ENCODE results near the gene PGBD4.
A peak's percentile ranks its signal among the peaks of the same experiment; 100 is the strongest.
"Not testable (repeated sequence)": the region's sequence is repeated elsewhere in the genome, so short reads cannot be mapped to it uniquely, and the experiment has no call there.

Gene PGBD4

DNA sequence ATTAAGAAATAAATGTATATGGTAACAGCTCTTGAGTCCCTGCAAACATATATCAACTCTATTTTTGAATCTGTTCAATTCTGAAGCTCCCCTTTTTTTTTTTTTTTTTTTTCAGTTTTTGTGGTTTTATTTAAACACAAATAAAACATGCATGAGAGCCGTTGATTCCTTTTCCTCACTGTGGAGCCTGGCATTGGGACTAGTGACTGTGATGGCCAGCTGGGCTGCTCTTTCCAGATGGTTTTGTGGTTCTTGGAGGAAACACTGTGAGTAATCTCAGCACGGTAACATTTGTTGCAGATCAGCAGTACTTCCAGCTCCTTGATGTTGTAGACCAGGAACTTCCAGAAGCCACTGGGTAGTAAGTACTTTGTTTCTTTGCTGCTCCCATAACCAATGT is 16.1 kb upstream of the PGBD4 start:
- no peak for TF ChIP-seq GATA1 (IDR thresholded peaks at IDR 0.05; ENCODE audit: low read depth, low read length)
- TF ChIP-seq POLR2A (IDR thresholded peaks at IDR 0.05; ENCODE audit: low read length), result no peak
- DNase-seq, result no peak

DNA sequence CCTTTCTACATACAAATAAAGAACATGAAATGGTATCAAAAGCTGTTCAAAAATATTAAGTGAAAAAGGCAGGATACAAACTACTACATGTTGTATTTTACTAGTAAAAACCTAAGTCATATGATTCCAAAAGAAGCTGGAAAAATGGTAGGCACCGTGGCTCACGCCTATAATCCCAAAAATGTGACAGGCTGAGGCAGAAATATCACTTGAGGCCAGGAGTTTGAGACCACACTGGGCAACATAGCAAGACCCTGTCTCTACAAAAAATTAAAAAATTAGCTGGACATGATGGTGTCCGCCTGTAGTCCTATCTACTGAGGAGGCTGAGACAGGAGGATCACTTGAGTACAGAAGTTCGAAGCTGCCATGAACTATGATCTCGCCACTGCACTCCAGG is 2.0 kb upstream of the PGBD4 start:
- TF ChIP-seq POLR2A (IDR thresholded peaks at IDR 0.05; ENCODE audit: low read length), result no peak
- no peak for TF ChIP-seq GATA1 (IDR thresholded peaks at IDR 0.05; ENCODE audit: low read depth, low read length)

DNA sequence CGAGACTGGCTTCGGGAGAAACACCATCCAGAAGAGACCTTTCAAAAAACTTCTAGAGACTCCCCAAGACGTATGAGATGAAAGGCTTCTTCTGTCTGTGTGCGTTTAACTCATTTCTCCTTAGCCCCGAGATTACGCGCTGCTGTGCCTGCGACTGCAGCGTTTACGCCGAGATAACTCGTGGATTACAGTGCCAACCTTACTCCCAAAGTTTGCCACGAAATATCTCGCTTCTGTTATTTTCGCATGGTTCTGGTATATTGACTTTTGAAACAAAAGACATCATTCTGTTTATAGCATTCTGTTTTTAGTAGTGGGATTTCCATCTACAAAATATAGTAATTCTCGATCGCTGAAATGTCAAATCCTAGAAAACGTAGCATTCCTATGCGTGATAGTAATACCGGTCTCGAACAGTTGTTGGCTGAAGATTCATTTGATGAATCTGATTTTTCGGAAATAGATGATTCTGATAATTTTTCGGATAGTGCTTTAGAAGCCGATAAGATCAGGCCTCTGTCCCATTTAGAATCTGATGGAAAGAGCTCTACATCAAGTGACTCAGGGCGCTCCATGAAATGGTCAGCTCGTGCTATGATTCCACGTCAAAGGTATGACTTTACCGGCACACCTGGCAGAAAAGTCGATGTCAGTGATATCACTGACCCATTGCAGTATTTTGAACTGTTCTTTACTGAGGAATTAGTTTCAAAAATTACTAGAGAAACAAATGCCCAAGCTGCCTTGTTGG is 467 bp downstream of the PGBD4 start:
- TF ChIP-seq GATA1 (IDR thresholded peaks at IDR 0.05; ENCODE audit: low read depth, low read length) (no peak), POLR2A (IDR thresholded peaks at IDR 0.05; ENCODE audit: low read length) (peak; percentile 40)
- DNase-seq, result no peak

More for the DNA sequence above, 2.0 kb upstream of the PGBD4 start:
- DNase-seq, result no peak

DNA sequence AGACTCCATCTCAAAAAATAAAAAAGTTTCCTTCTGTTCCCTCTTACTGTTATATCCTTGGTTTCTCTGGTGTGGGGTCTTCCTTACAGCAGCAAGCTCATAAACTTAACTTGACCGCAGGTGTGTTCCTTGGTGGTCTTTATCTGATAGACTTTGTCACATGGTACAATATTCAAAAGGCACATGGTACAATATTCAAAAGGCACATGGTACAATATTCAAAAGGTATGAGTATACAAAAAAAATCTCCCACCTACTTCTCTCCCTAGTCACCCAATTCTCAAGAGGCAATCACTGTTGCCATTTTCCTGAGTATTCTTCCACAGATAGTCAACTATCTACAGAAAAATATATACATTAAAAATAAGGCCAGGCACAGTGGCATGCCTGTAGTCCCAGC is 4.5 kb downstream of the PGBD4 start:
- TF ChIP-seq POLR2A (IDR thresholded peaks at IDR 0.05; ENCODE audit: low read length) (no peak), GATA1 (IDR thresholded peaks at IDR 0.05; ENCODE audit: low read depth, low read length) (no peak)

DNA sequence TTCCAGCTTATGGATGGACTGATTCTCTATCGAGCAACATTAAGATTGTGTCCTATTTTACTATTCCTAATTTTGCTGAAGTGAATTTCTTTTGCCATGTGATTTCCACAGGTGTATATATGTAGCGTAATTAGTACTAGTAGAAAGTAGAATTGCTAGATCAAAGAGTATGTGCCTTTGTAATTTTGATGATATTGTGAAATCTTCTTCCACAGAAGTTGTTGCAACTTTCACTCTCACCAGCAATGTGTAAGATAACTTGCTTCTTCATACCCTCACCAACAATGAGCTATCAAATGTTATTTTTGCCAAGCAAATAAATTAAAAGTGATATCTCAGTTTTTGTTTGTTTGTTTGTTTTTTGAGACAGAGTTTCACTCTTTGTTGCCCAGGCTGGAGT is 5.4 kb downstream of the PGBD4 start:
- DNase-seq, result no peak
- TF ChIP-seq POLR2A (IDR thresholded peaks at IDR 0.05; ENCODE audit: low read length) (no peak), GATA1 (IDR thresholded peaks at IDR 0.05; ENCODE audit: low read depth, low read length) (no peak)

More for the DNA sequence above, 4.5 kb downstream of the PGBD4 start:
- no peak for DNase-seq

DNA sequence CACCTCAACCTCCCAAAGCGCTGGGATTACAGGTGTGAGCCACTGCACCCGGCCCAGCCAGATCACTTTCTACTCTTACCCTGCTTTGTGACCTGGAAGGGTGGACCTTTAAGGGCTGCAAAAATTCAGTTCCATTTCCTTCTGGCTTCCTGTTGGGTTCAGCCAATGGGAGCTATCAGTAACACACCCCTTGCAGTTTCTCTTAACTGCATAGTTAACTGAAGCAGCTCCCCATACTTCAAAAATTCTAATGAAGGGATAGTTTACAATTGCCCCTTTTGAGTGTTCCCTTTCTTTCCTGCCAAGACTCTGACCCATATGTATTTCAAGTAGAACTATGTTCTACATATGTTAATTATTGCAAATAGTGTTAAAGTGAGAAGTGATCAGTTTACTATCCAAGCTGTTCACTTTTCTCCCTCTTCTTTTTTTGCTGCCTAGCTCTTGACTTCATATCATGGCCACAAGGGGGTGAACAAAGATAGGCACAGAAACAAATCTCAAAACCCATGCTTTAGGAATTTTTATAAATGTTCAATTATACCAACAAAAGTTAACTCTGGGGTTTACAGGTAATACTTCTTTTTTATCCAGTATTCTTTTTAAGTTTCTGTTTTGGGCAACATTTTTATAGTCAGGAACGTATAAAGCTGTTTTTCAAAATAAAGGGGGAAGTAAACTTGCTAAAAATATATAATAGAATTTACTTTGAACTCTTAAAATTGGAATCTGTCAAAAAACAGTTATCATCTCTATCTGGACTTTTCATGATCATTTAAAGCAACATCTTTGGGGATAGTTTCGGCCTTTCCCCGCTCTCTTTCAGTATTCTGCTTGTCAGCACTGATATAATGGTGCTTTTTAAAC is 8.1 kb downstream of the PGBD4 start:
- TF ChIP-seq POLR2A (IDR thresholded peaks at IDR 0.05; ENCODE audit: low read length) (no peak), GATA1 (IDR thresholded peaks at IDR 0.05; ENCODE audit: low read depth, low read length) (no peak)
- peak; percentile 46 to 54 for DNase-seq

DNA sequence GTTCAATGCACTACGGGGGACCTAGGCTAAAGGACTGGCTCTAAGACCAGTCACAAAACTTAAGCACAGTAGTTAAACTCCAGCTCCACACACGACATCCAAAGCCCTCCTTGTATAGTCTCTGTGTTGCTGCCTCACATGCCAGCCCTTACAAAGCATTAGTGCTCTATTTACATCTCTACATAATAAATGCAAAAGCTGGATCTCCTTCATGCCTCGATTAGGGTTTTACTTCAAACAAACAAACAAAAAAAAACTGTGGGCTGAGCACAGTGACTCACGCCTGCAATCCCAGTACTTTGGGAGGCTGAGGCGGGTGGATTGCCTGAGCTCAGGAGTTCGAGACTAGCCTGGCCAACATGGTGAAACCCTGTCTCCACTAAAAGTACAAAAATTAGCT is 9.6 kb downstream of the PGBD4 start:
- no peak for TF ChIP-seq GATA1 (IDR thresholded peaks at IDR 0.05; ENCODE audit: low read depth, low read length)
- no peak for TF ChIP-seq POLR2A (IDR thresholded peaks at IDR 0.05; ENCODE audit: low read length)
- DNase-seq, result no peak

DNA sequence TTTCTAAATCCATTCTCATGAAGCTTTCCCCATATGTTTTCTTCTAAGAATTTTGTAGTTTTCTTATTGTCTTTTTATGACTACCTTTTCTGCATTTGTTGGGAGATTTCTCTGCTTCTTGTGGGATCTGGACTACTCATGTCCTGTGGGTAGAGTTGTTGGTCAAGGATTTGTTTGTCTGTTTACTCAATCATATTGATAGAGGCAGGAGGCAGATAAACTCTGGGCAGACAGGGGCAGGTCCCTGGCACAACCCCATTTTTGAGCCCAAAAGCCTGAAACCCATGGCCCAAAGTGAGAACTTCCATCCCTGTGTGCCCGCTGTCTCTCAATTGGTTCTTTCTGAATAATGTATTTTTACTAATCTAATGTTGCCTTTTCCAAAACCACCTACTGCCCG is 12.3 kb downstream of the PGBD4 start:
- no peak for DNase-seq
- TF ChIP-seq POLR2A (IDR thresholded peaks at IDR 0.05; ENCODE audit: low read length) (no peak), GATA1 (IDR thresholded peaks at IDR 0.05; ENCODE audit: low read depth, low read length) (no peak)

DNA sequence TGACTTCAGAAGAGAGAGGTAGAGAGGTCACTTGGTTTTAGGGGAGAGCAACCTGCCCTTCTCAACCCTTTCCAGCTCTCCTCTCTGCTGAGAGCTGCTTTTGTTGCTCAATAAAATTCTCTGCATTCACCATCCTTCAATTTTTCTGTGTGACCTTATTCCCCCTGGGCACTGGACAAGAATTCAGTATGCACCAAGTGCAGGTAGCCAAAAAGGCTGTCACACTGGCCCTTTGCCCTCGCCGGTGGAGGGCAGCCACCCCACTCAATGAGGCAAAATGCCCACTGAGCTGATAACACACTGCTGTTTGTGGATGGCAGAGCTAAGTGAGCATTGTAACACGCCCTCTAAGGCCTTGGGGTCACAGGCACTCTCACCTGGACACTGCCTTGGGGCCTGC is 12.9 kb downstream of the PGBD4 start:
- no peak for DNase-seq
- TF ChIP-seq GATA1 (IDR thresholded peaks at IDR 0.05; ENCODE audit: low read depth, low read length) (no peak), POLR2A (IDR thresholded peaks at IDR 0.05; ENCODE audit: low read length) (no peak)

DNA sequence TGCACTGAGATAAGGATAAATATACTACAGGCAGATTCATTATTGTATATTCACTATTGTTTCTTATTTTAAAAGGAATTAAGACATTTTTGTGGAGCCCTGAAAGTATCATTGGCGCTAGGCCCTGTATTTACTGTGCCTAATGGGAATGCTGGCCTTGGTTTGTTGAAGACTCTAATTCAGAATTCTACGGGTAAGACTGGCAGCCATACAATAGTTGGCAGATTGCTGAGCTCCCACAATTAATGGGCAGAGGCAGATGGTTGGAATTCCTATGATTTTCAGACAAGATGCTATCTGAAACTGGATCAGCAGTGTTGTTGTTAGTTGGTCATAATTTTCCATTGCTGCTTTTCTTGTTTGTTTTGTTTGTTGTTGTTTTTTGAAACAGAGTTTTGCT is 14.7 kb downstream of the PGBD4 start:
- no peak for DNase-seq
- TF ChIP-seq GATA1 (IDR thresholded peaks at IDR 0.05; ENCODE audit: low read depth, low read length) (no peak), POLR2A (IDR thresholded peaks at IDR 0.05; ENCODE audit: low read length) (no peak)

DNA sequence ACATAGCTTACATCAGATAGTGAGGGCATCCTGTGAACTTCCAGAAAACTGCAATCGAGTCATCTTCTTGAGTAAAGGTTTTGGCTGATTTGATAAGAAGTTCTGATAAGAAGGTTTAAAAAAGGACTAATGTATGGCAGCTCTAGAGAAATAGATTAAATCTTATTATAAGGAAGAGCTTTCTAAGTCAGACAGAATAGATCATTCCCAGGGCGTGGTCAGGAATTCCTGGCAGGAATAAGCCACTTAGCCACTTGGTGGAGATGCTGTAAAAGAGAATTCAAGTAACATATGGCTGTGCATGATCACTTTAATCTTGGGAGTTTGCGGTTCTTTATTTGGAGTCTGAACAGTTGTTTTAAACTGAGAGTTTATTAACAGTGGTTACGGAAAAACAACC is 17.4 kb downstream of the PGBD4 start:
- TF ChIP-seq POLR2A (IDR thresholded peaks at IDR 0.05; ENCODE audit: low read length) (no peak), GATA1 (IDR thresholded peaks at IDR 0.05; ENCODE audit: low read depth, low read length) (no peak)
- no peak for DNase-seq

DNA sequence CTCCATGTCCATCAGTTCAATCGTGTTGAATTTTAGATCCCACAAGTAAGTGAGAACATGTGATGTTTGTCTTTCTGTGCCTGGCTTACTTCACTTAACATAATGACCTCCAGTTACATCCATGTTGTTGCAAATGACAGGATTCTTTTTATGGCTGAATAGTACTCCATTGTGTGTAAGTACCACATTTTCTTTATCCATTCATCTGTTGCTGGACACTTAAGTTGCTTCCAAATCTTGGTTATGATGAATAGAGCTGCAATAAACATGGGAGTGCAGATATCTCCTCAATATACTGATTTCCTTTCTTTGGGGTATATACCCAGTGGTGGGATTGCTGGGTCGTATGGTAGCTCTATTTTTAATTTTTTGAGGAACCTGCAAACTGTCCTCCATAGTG is 18.5 kb downstream of the PGBD4 start:
- DNase-seq, result not testable (repeated sequence)

DNA sequence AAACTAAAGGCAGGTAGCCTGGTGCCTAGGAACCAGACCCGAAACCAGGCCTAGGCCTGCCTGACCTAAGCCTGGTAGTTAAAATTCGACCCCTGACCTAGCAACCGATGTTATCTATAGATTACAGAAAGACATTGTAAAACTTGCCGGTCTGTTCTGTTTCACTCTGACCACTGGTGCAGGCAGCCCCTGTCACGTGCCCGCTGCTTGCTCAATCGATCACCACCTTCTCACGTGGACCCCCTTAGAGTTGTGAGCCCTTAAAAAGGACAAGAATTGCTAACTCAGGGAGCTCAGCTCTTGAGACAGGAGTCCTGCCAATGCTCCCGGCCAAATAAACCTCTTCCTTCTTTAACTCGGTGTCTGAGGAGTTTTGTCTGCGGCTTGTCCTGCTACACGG is 19.9 kb downstream of the PGBD4 start:
- DNase-seq, result not testable (repeated sequence)

DNA sequence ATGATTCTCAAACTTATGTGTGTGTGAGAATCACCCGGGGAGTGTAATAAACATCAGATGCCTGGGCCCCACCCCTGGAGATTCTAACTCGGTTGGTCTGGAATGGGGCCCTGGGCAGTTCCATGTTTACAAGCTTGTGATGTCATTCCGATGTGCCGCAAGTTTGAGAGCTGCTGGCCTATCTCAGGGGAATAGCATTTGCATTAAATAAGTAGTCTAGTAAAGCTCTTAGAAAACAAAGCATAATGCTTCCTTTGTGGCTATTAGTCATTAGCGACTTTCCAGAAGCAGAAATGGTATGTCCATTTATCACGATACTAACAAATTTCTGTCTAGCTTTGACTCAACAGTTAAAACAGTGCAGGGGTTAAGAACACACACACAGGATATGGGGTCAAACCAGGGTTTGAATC is 20.9 kb downstream of the PGBD4 start:
- TF ChIP-seq GATA1 (IDR thresholded peaks at IDR 0.05; ENCODE audit: low read depth, low read length) (no peak), POLR2A (IDR thresholded peaks at IDR 0.05; ENCODE audit: low read length) (no peak)
- DNase-seq, result no peak

DNA sequence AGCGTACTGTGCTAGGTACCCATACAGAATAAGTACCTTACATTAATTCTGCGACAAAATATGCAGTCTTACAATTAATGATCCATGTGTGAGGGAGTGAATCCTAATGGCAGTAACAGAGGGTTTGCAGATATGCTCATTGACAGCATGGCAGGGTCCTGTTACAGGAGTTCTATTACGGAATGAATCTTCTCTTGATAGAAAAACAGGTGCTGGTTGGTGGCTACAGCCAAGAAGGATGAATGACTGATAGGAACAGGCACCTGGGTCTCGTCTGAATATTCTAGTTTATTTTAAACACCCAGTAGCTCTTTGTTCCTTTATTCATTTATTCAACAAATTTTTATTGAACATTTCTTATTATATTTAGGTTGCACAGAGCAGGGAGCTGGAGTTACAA is 22.8 kb downstream of the PGBD4 start:
- no peak for TF ChIP-seq GATA1 (IDR thresholded peaks at IDR 0.05; ENCODE audit: low read depth, low read length)
- TF ChIP-seq POLR2A (IDR thresholded peaks at IDR 0.05; ENCODE audit: low read length), result no peak
- no peak for DNase-seq
